ENCODE data around the gene SRSF2. TPM values are rescaled to one million over a fixed set of nuclear protein-coding genes. Genes with fewer than 3 reads are reported as not detected.
A peak's percentile ranks its signal among the peaks of the same experiment; 100 is the strongest.

SRSF2 gene
- total and polyA plus RNA-seq, 9 of the 15 experiments (the other 6 are each of a cell fraction or from before 2014, with no cell fraction given), result 161 to 583 (median 393) TPM

GRCh38 chr17:76736349-76737081 is 616 bp downstream of the SRSF2 start (continued):
- TF ChIP-seq, protein P1, sequence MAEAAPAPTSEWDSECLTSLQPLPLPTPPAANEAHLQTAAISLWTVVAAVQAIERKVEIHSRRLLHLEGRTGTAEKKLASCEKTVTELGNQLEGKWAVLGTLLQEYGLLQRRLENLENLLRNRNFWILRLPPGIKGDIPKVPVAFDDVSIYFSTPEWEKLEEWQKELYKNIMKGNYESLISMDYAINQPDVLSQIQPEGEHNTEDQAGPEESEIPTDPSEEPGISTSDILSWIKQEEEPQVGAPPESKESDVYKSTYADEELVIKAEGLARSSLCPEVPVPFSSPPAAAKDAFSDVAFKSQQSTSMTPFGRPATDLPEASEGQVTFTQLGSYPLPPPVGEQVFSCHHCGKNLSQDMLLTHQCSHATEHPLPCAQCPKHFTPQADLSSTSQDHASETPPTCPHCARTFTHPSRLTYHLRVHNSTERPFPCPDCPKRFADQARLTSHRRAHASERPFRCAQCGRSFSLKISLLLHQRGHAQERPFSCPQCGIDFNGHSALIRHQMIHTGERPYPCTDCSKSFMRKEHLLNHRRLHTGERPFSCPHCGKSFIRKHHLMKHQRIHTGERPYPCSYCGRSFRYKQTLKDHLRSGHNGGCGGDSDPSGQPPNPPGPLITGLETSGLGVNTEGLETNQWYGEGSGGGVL (CRISPR knock-in tag; IDR thresholded peaks at IDR 0.05), result no peak
- TF ChIP-seq, protein P2, sequence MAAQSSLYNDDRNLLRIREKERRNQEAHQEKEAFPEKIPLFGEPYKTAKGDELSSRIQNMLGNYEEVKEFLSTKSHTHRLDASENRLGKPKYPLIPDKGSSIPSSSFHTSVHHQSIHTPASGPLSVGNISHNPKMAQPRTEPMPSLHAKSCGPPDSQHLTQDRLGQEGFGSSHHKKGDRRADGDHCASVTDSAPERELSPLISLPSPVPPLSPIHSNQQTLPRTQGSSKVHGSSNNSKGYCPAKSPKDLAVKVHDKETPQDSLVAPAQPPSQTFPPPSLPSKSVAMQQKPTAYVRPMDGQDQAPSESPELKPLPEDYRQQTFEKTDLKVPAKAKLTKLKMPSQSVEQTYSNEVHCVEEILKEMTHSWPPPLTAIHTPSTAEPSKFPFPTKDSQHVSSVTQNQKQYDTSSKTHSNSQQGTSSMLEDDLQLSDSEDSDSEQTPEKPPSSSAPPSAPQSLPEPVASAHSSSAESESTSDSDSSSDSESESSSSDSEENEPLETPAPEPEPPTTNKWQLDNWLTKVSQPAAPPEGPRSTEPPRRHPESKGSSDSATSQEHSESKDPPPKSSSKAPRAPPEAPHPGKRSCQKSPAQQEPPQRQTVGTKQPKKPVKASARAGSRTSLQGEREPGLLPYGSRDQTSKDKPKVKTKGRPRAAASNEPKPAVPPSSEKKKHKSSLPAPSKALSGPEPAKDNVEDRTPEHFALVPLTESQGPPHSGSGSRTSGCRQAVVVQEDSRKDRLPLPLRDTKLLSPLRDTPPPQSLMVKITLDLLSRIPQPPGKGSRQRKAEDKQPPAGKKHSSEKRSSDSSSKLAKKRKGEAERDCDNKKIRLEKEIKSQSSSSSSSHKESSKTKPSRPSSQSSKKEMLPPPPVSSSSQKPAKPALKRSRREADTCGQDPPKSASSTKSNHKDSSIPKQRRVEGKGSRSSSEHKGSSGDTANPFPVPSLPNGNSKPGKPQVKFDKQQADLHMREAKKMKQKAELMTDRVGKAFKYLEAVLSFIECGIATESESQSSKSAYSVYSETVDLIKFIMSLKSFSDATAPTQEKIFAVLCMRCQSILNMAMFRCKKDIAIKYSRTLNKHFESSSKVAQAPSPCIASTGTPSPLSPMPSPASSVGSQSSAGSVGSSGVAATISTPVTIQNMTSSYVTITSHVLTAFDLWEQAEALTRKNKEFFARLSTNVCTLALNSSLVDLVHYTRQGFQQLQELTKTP (IDR thresholded peaks at IDR 0.05; ENCODE audit: low read depth in 1 of 2, partially characterized antibody in 2 of 2), result no peak
- no peak for TF ChIP-seq TEAD2 (tag; IDR thresholded peaks at IDR 0.05)
- no peak for TF ChIP-seq RHOXF2B (CRISPR knock-in tag; conservative IDR thresholded peaks at IDR 0.05)
- TF ChIP-seq TFAM (CRISPR knock-in tag; conservative IDR thresholded peaks at IDR 0.05), result no peak
- no peak for TF ChIP-seq KDM1A (IDR thresholded peaks at IDR 0.05)
- TF ChIP-seq, protein P3, sequence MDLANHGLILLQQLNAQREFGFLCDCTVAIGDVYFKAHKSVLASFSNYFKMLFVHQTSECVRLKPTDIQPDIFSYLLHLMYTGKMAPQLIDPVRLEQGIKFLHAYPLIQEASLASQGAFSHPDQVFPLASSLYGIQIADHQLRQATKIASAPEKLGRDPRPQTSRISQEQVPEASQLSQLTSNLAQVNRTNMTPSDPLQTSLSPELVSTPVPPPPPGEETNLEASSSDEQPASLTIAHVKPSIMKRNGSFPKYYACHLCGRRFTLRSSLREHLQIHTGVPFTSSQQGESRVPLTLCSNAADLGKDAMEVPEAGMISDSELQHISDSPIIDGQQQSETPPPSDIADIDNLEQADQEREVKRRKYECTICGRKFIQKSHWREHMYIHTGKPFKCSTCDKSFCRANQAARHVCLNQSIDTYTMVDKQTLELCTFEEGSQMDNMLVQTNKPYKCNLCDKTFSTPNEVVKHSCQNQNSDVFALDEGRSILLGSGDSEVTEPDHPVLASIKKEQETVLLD (IDR thresholded peaks at IDR 0.05), result no peak
- no peak for TF ChIP-seq ZEB2 (IDR thresholded peaks at IDR 0.05)
- TF ChIP-seq, protein P4, sequence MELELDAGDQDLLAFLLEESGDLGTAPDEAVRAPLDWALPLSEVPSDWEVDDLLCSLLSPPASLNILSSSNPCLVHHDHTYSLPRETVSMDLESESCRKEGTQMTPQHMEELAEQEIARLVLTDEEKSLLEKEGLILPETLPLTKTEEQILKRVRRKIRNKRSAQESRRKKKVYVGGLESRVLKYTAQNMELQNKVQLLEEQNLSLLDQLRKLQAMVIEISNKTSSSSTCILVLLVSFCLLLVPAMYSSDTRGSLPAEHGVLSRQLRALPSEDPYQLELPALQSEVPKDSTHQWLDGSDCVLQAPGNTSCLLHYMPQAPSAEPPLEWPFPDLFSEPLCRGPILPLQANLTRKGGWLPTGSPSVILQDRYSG (tag; conservative IDR thresholded peaks at IDR 0.05; ENCODE audit: low read depth), result no peak
- TF ChIP-seq MCM5 (IDR thresholded peaks at IDR 0.05; ENCODE audit: low read depth), result no peak
- no peak for TF ChIP-seq MECOM (CRISPR knock-in tag; IDR thresholded peaks at IDR 0.05)
- TF ChIP-seq, protein P5, sequence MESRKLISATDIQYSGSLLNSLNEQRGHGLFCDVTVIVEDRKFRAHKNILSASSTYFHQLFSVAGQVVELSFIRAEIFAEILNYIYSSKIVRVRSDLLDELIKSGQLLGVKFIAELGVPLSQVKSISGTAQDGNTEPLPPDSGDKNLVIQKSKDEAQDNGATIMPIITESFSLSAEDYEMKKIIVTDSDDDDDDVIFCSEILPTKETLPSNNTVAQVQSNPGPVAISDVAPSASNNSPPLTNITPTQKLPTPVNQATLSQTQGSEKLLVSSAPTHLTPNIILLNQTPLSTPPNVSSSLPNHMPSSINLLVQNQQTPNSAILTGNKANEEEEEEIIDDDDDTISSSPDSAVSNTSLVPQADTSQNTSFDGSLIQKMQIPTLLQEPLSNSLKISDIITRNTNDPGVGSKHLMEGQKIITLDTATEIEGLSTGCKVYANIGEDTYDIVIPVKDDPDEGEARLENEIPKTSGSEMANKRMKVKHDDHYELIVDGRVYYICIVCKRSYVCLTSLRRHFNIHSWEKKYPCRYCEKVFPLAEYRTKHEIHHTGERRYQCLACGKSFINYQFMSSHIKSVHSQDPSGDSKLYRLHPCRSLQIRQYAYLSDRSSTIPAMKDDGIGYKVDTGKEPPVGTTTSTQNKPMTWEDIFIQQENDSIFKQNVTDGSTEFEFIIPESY (CRISPR knock-in tag; IDR thresholded peaks at IDR 0.05), result peak; percentile 66; the same call in 1 of the 2 replicates
- TF ChIP-seq ARID2 (IDR thresholded peaks at IDR 0.05), result no peak
- no peak; the same call in 1 of the 2 replicates for TF ChIP-seq NR1H2 (CRISPR knock-in tag; IDR thresholded peaks at IDR 0.05)
- no peak for TF ChIP-seq HDAC8 (tag; IDR thresholded peaks at IDR 0.05)
- no peak for TF ChIP-seq NFE2L1 (tag; IDR thresholded peaks at IDR 0.05; ENCODE audit: borderline replicate concordance, low read depth)
- no peak for TF ChIP-seq BMI1 (IDR thresholded peaks at IDR 0.05; ENCODE audit: low read length)
- TF ChIP-seq CREBBP (IDR thresholded peaks at IDR 0.05; ENCODE audit: low read depth, low read length), result no peak

Measured in K562 (cell line).